Activated CD8-positive, alpha-beta T cell treated with anti-CD3 and anti-CD28 coated beads, Interleukin-2, amount 10 ng/mL, durations not matched to agents 7 days and 5 days (primary cell): ENCODE data around the gene CRPPA. TPM values are rescaled to one million over a fixed set of nuclear protein-coding genes. Genes with fewer than 3 reads are reported as not detected.
"Not testable (repeated sequence)": the region's sequence is repeated elsewhere in the genome, so short reads cannot be mapped to it uniquely, and the experiment has no call there.

Experiments
- ATAC-seq: fragments of 150-1000 bp; cut with Tn5 transposase; one replicate; pipeline ENCODE4 v1.10.0; 2021; ENCODE audit warnings: moderate library complexity
- CTCF ChIA-PET: fragments of 350-600 bp; sonication (Branson Sonifier 250); formaldehyde crosslinking; loops from one replicate; lab custom pipeline; 2021; ENCODE audit warnings: antibody characterized with exemption; lab: Charles Lee
- POLR2A ChIA-PET: fragments of 350-600 bp; sonication (Branson Sonifier 250); formaldehyde crosslinking; loops from one replicate; lab custom pipeline; 2021; ENCODE audit warnings: antibody characterized with exemption; lab: Charles Lee
- DNase-seq: peaks from one replicate; pipeline ENCODE4 v3.0.0-alpha.2; 2020
- H3K27ac Mint-ChIP-seq: one replicate; pipeline ENCODE4 v1.8.0; 2021; ENCODE audit warnings: mild to moderate bottlenecking, mixed read lengths
- H3K27me3 Mint-ChIP-seq: one replicate; pipeline ENCODE4 v1.8.0; 2021; ENCODE audit warnings: low read depth, mixed read lengths
- H3K36me3 Mint-ChIP-seq: one replicate; pipeline ENCODE4 v1.8.0; 2021; ENCODE audit warnings: low read depth, mixed read lengths
- H3K4me1 Mint-ChIP-seq: one replicate; pipeline ENCODE4 v1.8.0; 2021; ENCODE audit warnings: low read depth, mixed read lengths
- H3K4me3 Mint-ChIP-seq: one replicate; pipeline ENCODE4 v1.8.0; 2021; ENCODE audit warnings: mild to moderate bottlenecking, mixed read lengths
- H3K9me3 Mint-ChIP-seq: one replicate; pipeline ENCODE4 v1.8.0; 2022; ENCODE audit warnings: mixed read lengths; ENCODE audit not compliant: insufficient read depth
- total RNA-seq, 2 experiments: library from RNA; stranded (reverse); gene quantifications; one replicate each; pipeline ENCODE4 v1.2.3, GENCODE V29; 2021

The CRPPA gene
- total RNA-seq, 2 experiments from 2014 or later = 0.74 to 0.81 TPM

GRCh38 chr7:16396766-16397500 lies 24.4 kb downstream of the CRPPA start:
- CTCF ChIA-PET = no interaction called here
- H3K9me3 Mint-ChIP-seq = peaks cover 29% of the 10 kb centered on the region
- DNase-seq (no peak), ATAC-seq (no peak)
- H3K4me3 Mint-ChIP-seq = no peak overlapping the region
- H3K36me3 Mint-ChIP-seq = peaks cover 27% of the 10 kb centered on the region
- H3K27me3 Mint-ChIP-seq = no peaks in the 10 kb centered on the region
- H3K27ac Mint-ChIP-seq = no peak overlapping the region
- POLR2A ChIA-PET = no interaction called here
- H3K4me1 Mint-ChIP-seq = no peaks in the 10 kb centered on the region

GRCh38 chr7:16395121-16395520 lies 26.2 kb downstream of the CRPPA start:
- DNase-seq (no peak), ATAC-seq (no peak)
- Mint-ChIP-seq H3K9me3 (peaks cover 20% of the 10 kb centered on the region), H3K36me3 (peaks cover 23% of the 10 kb centered on the region), H3K4me3 (no peak overlapping the region), H3K4me1 (no peaks in the 10 kb centered on the region), H3K27me3 (no peaks in the 10 kb centered on the region), H3K27ac (no peak overlapping the region)
- CTCF ChIA-PET = no interaction called here
- POLR2A ChIA-PET = no interaction called here

- no peak overlapping the region for H3K4me3 Mint-ChIP-seq
- H3K27ac Mint-ChIP-seq = no peak overlapping the region
- CTCF ChIA-PET = no interaction called here
- H3K4me1 Mint-ChIP-seq = no peaks in the 10 kb centered on the region
- DNase-seq (no peak), ATAC-seq (no peak)
- H3K9me3 Mint-ChIP-seq = peaks cover 20% of the 10 kb centered on the region
- no peaks in the 10 kb centered on the region for H3K27me3 Mint-ChIP-seq
- peaks cover 17% of the 10 kb centered on the region for H3K36me3 Mint-ChIP-seq
- POLR2A ChIA-PET = no interaction called here
These were observed 27.4 kb downstream of the CRPPA start for GRCh38 chr7:16393862-16394422.

GRCh38 chr7:16392990-16393523 lies 28.3 kb downstream of the CRPPA start:
- no peak for DNase-seq
- no peak for ATAC-seq
- H3K27ac Mint-ChIP-seq = no peak overlapping the region
- H3K9me3 Mint-ChIP-seq = peaks cover 20% of the 10 kb centered on the region
- H3K4me1 Mint-ChIP-seq = no peaks in the 10 kb centered on the region
- H3K27me3 Mint-ChIP-seq = no peaks in the 10 kb centered on the region
- H3K4me3 Mint-ChIP-seq = no peak overlapping the region
- ChIA-PET CTCF (no interaction called here), POLR2A (no interaction called here)
- H3K36me3 Mint-ChIP-seq = peaks cover 15% of the 10 kb centered on the region

- not testable (repeated sequence) for H3K36me3 Mint-ChIP-seq
These were observed 37.6 kb downstream of the CRPPA start for GRCh38 chr7:16383786-16384185.

GRCh38 chr7:16383103-16383502 lies 38.2 kb downstream of the CRPPA start:
- H3K4me3 Mint-ChIP-seq, H3K27me3 Mint-ChIP-seq, DNase-seq, H3K27ac Mint-ChIP-seq, CTCF ChIA-PET, H3K36me3 Mint-ChIP-seq, POLR2A ChIA-PET, H3K4me1 Mint-ChIP-seq, H3K9me3 Mint-ChIP-seq, ATAC-seq: not testable (repeated sequence)

More at GRCh38 chr7:16383786-16384185, 37.6 kb downstream of the CRPPA start:
- H3K27ac Mint-ChIP-seq, CTCF ChIA-PET, POLR2A ChIA-PET, H3K4me3 Mint-ChIP-seq, H3K27me3 Mint-ChIP-seq, DNase-seq, ATAC-seq, H3K9me3 Mint-ChIP-seq, H3K4me1 Mint-ChIP-seq: not testable (repeated sequence)

Other genes starting within 250 kb of the CRPPA start
- not detected for gene SOSTDC1, start 44.2 kb upstream of the CRPPA start, total RNA-seq
- gene LRRC72, start 105.3 kb upstream of the CRPPA start, total RNA-seq = not detected
- 10 to 100 TPM; 14.3 to 14.5 TPM for gene ANKMY2, start 224.2 kb upstream of the CRPPA start, total RNA-seq
- gene BZW2, start 224.6 kb upstream of the CRPPA start, total RNA-seq = 10 to 100 TPM; 59.7 to 62.3 TPM